Left forelimb (tissue), 1 donor: Measurements from ENCODE around the gene IGFL3.

Experiments used
- DNase-seq: peaks from one replicate; pipeline ENCODE4 v3.0.0-alpha.2; 2018; ENCODE audit warnings: low spot score

Gene IGFL3

DNA sequence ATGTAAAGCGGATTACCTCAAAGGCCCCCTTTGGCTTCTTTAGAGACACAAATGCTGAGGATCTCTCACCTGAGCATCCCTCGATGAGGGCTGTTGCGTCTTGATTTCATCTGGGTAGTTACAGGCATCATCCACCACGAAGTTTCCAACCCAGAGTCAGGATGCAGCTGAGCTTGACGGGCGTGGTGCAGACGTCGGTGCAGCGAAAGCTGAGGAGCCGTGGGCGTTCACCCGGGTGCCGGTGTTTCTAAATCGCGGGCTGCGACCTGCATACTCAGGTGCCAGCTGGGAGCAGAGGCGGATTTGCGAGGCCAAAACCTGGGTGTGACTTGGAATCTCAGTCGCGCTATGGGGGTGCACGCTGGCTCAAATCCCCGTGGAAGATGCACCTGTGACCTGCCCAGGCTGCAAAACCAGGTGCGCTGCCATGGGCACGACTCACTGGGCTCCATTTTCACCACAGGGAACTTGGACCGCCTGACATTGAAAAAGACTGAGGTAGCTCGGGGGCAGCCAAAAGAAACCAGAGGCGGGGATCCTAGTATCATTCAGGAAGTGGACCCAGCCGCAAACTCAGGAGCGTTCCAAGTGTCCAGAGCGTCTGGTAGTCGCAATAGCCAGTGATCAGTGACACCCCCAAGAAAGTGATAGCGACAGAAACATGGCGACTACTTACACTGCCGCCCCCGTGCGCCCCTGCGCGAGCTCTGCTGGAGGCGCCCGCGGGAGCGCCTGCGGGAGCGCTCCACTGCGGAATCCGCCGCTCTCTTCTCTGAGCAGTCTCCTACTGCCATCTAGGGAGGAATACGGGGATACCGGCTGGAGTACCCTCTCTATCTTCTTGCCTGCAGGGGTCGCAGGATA is 47.3 kb downstream of the IGFL3 start:
- no peak for DNase-seq

- no peak for DNase-seq
Measured at GRCh38 chr19:46076031-46076880, 48.2 kb downstream of the IGFL3 start.

GRCh38 chr19:46073268-46073922 is 51.1 kb downstream of the IGFL3 start:
- no peak for DNase-seq
